ACC112 (cell line): ENCODE data around the gene EGFR.

ENCODE experiments used
- H2AFZ ChIP-seq: fragments of 200-600 bp; sonication (generic); one replicate; pipeline ENCODE4 v1.6.0; 2017; ENCODE audit warnings: antibody characterized with exemption, low read length; ENCODE audit not compliant: unreplicated experiment
- H3K27ac ChIP-seq: fragments of 200-600 bp; sonication (generic); 2 replicates; pipeline ENCODE4 v1.5.1; 2014; ENCODE audit warnings: low read depth, mild to moderate bottlenecking, antibody characterized with exemption, low read length, moderate library complexity
- H3K27me3 ChIP-seq: fragments of 200-600 bp; sonication (generic); 2 replicates; pipeline ENCODE4 v1.6.1; 2014; ENCODE audit warnings: mild to moderate bottlenecking, antibody characterized with exemption, low read length, moderate library complexity, mixed read lengths; ENCODE audit not compliant: insufficient read depth
- H3K36me3 ChIP-seq: fragments of 200-600 bp; sonication (generic); 2 replicates; pipeline ENCODE4 v1.6.1; 2016; ENCODE audit warnings: mild to moderate bottlenecking, antibody characterized with exemption, low read length, moderate library complexity, mixed read lengths; ENCODE audit not compliant: insufficient read depth
- H3K4me1 ChIP-seq: fragments of 200-600 bp; sonication (generic); one replicate; pipeline ENCODE4 v1.6.1; 2016; ENCODE audit warnings: low read length, mixed read lengths; ENCODE audit not compliant: insufficient read depth, unreplicated experiment, control insufficient read depth
- H3K4me3 ChIP-seq: fragments of 200-600 bp; sonication (generic); 2 replicates; pipeline ENCODE4 v1.5.1; 2014; ENCODE audit warnings: mild to moderate bottlenecking, low read depth, low read length
- H3K79me2 ChIP-seq: fragments of 200-600 bp; sonication (generic); one replicate; pipeline ENCODE4 v1.6.0; 2016; ENCODE audit warnings: low read length; ENCODE audit not compliant: control insufficient read depth, unreplicated experiment, insufficient read depth

Gene EGFR

DNA sequence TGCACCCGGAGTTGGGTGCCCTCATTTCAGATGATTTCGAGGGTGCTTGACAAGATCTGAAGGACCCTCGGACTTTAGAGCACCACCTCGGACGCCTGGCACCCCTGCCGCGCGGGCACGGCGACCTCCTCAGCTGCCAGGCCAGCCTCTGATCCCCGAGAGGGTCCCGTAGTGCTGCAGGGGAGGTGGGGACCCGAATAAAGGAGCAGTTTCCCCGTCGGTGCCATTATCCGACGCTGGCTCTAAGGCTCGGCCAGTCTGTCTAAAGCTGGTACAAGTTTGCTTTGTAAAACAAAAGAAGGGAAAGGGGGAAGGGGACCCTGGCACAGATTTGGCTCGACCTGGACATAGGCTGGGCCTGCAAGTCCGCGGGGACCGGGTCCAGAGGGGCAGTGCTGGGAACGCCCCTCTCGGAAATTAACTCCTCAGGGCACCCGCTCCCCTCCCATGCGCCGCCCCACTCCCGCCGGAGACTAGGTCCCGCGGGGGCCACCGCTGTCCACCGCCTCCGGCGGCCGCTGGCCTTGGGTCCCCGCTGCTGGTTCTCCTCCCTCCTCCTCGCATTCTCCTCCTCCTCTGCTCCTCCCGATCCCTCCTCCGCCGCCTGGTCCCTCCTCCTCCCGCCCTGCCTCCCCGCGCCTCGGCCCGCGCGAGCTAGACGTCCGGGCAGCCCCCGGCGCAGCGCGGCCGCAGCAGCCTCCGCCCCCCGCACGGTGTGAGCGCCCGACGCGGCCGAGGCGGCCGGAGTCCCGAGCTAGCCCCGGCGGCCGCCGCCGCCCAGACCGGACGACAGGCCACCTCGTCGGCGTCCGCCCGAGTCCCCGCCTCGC lies at the start of gene EGFR:
TSS of gene EGFR (plus strand) at position 657 of the 830 bp plus-strand sequence. CDS start 261 bp downstream, outside the sequence.
- peak within 1 kb of the TSS; percentile 76 for H3K27ac ChIP-seq
- H3K4me1 ChIP-seq = peaks cover 29% of the 10 kb centered on the region
- peaks cover 3% of the 10 kb centered on the region; the same call in 1 of the 2 replicates for H3K36me3 ChIP-seq
- no peaks in the 10 kb centered on the region for H3K27me3 ChIP-seq
- H2AFZ ChIP-seq = peak within 1 kb of the TSS; percentile 67
- peaks cover 52% of the 10 kb centered on the region for H3K79me2 ChIP-seq
- peak within 1 kb of the TSS; percentile 86 for H3K4me3 ChIP-seq

GRCh38 chr7:54969208-54969967 lies 49.4 kb upstream of the EGFR start:
- Histone ChIP-seq H2AFZ (peak overlapping the region; percentile 74), H3K36me3 (no peaks in the 10 kb centered on the region), H3K79me2 (no peaks in the 10 kb centered on the region), H3K27me3 (no peaks in the 10 kb centered on the region), H3K4me1 (peaks cover 14% of the 10 kb centered on the region), H3K4me3 (peak overlapping the region; percentile 26; the same call in 1 of the 2 replicates), H3K27ac (peak overlapping the region; percentile 67)

DNA sequence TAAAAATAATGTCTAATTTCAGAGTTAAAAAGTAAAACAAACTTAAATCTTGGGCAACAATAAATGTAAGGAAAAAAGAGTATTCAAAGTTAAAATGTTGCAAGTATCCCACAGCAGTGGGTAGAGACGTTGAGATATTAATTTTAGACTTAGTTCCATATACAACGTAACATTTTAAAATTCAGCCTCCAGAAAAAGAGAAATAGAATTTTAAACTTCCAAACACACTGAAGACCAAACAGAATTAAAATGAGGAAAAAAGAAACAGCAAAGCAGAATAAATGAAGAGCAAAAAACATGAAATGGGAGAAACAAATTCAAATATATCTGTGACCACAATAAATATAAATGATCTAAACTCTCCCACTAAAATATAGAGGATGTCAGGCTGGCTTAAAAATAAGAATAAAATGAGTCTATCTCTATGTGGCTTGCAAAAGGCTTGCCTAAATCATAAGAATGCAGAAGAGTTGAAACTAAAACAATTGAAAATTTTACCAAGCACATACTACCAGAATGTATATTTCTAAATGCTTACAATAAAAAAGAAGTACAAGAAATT lies 46.0 kb upstream of the EGFR start:
- Histone ChIP-seq H3K4me1 (peaks cover 14% of the 10 kb centered on the region), H3K27ac (no peak overlapping the region), H3K27me3 (no peaks in the 10 kb centered on the region), H3K36me3 (no peaks in the 10 kb centered on the region), H2AFZ (no peak overlapping the region), H3K79me2 (no peaks in the 10 kb centered on the region), H3K4me3 (no peak overlapping the region)

GRCh38 chr7:54978364-54979116 lies 40.3 kb upstream of the EGFR start:
- H2AFZ ChIP-seq = no peak overlapping the region
- H3K27ac ChIP-seq = no peak overlapping the region
- no peaks in the 10 kb centered on the region for H3K36me3 ChIP-seq
- H3K79me2 ChIP-seq = no peaks in the 10 kb centered on the region
- no peak overlapping the region for H3K4me3 ChIP-seq
- H3K27me3 ChIP-seq = no peaks in the 10 kb centered on the region
- H3K4me1 ChIP-seq = no peaks in the 10 kb centered on the region

GRCh38 chr7:54980521-54980920 lies 38.3 kb upstream of the EGFR start:
- no peak overlapping the region for H3K27ac ChIP-seq
- peaks cover 8% of the 10 kb centered on the region for H3K4me1 ChIP-seq
- no peak overlapping the region for H2AFZ ChIP-seq
- H3K79me2 ChIP-seq = no peaks in the 10 kb centered on the region
- no peaks in the 10 kb centered on the region for H3K27me3 ChIP-seq
- H3K36me3 ChIP-seq = no peaks in the 10 kb centered on the region
- no peak overlapping the region for H3K4me3 ChIP-seq

- Histone ChIP-seq H3K36me3 (no peaks in the 10 kb centered on the region), H3K27me3 (no peaks in the 10 kb centered on the region), H3K79me2 (no peaks in the 10 kb centered on the region), H3K4me1 (peaks cover 22% of the 10 kb centered on the region), H3K27ac (no peak overlapping the region), H3K4me3 (no peak overlapping the region), H2AFZ (no peak overlapping the region)
Observed at GRCh38 chr7:54981913-54982312, 36.9 kb upstream of the EGFR start.

- Histone ChIP-seq H3K4me3 (peak overlapping the region; percentile 40), H3K4me1 (peaks cover 23% of the 10 kb centered on the region), H3K36me3 (no peaks in the 10 kb centered on the region), H3K27me3 (no peaks in the 10 kb centered on the region), H2AFZ (peak overlapping the region; percentile 53), H3K79me2 (no peaks in the 10 kb centered on the region), H3K27ac (peak overlapping the region; percentile 95)
Observed at GRCh38 chr7:54985426-54986330, 33.1 kb upstream of the EGFR start.

GRCh38 chr7:54986716-54987115 lies 32.1 kb upstream of the EGFR start:
- Histone ChIP-seq H3K27me3 (no peaks in the 10 kb centered on the region), H3K79me2 (no peaks in the 10 kb centered on the region), H3K4me3 (no peak overlapping the region), H2AFZ (no peak overlapping the region), H3K36me3 (no peaks in the 10 kb centered on the region), H3K27ac (peak overlapping the region; percentile 95), H3K4me1 (peaks cover 23% of the 10 kb centered on the region)

DNA sequence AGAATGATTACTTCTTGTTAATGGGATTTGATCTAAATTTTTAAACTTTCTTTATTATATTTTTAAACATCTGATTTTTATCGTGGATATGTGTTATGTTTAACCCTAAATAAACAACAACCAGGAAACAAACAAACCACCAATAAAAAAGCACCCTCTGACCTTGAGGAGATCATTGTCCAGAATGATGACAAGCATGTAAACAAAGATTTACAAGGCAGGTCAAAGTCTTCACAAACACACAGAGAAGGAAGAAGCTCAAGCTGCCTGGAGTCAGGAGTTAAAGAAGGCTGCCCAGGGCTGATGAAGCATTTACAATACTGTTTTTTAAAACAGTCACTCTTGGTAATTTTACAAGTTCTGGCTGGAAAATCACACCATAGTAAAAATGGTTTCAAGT lies 31.0 kb upstream of the EGFR start:
- H2AFZ ChIP-seq = no peak overlapping the region
- no peak overlapping the region for H3K4me3 ChIP-seq
- no peak overlapping the region for H3K27ac ChIP-seq
- H3K36me3 ChIP-seq = no peaks in the 10 kb centered on the region
- no peaks in the 10 kb centered on the region for H3K27me3 ChIP-seq
- peaks cover 23% of the 10 kb centered on the region for H3K4me1 ChIP-seq
- no peaks in the 10 kb centered on the region for H3K79me2 ChIP-seq
